SHP77 treated with DMSO at 0.1 percent for 48 hours (cell line): Measurements from ENCODE around the gene SMAD3.
"Not testable (repeated sequence)": the region's sequence is repeated elsewhere in the genome, so short reads cannot be mapped to it uniquely, and the experiment has no call there.

Experiments
- DNase-seq: peaks from one replicate; lab custom pipeline; 2025; lab: John Stamatoyannopoulos, UW

Gene SMAD3

DNA sequence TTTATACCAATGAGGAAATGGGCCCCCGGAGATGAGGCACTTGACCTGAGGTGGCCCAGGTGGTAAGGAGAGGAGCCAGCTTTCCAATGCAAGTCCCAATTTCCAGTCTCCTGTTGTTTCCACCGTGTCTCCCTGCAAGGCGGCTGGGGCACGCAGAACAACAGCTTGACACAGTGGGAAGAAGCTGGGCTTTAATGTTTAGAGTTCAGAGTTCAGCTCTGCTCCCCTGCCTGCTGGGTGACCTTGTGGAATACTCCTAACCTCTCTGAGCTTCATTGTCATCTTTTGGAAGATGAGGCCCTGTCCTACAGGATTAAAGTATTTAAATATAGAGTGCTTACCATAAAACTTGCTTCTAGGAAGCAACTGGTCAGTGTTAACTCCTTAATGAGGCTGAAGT lies 80.3 kb downstream of the SMAD3 start:
- DNase-seq, result no peak

DNA sequence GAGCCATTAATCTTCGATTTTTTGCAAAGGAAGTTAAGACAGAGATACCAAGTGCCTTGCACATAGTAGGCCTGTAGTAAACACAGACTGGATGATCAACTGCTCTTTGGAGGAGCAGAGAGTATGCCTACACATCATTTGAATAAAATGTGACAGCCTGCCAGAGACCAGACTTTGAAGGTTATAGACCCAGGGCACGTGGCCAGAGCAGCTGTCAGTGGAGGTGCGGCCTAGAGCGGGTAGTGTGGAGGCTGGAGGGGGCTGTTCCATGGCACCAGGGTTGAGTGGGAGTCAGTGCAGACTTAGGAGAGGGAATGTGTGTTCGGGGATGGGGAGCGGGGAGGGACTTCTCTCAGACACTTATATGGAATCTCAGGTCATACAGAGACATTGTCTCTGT lies 80.8 kb downstream of the SMAD3 start:
- no peak for DNase-seq

GRCh38 chr15:67146875-67147381 lies 81.5 kb downstream of the SMAD3 start:
- DNase-seq, result no peak

DNA sequence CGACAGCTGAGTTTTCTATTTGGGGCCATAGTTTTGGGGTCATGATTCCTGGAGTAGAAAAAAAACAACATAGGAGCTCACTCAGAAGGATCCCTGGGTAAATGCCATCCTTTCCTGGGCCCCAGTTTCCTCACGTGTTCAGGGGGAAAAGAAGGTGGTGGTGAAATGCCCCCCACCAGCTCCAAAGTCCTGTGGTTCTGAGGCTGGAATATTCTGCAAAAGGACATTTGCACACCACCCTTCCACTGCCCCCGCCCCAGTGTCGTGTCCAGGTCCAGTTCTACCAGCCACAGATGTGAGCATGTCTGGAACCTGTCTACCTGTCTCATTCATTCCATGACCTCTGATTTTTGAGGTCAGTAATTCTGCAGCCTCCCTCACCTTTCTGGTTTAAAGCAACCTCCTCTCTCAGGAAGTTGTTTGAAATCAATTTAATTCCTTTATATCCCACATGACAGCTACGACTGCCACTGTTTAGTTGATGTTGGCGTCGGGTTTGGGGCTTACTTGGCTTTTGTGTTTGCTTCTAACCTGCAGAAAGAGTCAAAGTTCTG lies 82.1 kb downstream of the SMAD3 start:
- DNase-seq, result no peak

GRCh38 chr15:67148196-67148701 lies 82.8 kb downstream of the SMAD3 start:
- no peak for DNase-seq

DNA sequence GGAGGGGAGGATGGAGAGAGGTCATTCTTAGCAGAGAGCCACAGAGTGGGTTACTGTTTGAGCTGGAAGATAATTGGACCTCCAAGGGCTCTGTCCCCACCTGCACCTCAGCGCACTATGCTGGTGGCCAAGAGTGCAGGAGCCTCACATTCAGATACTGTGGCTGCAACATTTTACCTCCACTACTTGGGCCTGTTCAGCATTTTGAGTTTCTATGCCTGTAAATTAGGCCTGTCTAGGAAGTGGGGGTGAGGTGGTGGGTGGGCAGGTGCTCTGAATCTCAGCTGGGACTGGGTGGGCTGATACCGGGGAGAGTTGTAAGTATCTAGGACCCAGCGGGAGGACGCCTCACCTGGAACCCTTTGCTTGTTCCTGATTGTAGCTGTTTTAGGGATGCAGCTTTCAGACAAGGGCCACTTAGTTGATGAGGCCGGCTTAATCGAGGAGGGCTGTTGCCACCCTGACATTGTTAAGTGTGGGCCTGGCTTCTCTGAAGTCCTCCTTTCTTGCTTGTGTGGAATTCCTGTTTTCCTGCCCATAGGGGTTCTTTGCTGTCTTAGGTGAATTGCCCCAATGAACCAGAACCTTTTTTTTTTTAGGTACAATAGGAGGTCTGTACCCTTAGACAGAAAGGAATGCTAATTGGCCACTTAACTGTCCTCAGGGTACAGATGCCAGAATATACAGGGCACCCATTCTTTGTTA lies 83.8 kb downstream of the SMAD3 start:
- DNase-seq, result no peak

DNA sequence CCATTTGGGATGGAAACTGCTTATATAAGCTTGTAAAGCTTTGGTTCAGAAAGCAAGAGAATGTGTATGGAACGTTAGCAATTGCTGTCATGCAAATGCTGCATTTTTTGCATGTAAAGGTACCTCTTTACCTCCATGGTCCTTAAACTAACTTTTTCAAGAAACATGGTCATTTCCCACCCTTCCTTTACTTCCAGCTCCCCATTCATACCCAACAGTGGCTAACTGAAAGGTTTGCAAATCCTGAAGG lies 84.3 kb downstream of the SMAD3 start:
- no peak for DNase-seq

DNA sequence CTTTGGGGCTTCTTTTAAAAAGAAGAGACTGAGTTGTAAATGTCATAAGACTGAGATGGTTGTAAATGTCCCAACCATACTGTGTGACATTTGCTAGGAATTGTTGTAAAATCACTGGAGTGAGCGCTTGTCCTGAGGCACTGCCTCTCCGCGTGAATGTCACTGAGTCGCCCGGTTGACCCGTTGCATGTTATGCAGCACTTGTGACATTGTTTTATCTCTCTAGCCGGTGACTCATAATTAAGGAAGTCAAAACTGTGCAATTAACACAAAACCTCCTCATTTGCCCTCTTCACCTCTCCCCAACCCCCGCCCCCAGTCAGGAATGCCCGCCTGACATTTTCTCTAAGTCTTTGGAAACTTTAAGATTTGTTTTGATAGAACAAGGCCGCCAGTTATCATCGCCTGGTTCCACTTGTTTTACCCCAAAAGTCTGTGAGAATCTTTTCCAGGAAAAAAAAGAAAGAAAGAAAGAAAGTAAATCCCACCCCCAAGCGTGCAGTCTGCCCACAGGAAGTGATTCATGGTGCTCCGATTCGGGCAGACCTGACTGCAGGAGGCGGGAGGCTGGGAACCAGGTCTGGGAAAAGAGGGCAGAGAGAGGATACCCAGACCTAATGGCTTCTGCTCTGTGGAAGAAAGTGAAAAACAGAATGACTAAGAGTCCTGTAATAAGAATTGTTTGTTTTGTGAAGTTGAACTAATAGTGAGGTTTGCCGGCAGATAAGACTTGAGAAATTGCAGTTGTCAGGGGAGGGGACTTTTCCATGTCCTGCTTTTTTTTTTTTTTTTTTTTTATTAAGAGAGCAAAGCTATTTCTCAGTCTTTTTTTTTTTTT lies 84.8 kb downstream of the SMAD3 start:
- no peak for DNase-seq

DNA sequence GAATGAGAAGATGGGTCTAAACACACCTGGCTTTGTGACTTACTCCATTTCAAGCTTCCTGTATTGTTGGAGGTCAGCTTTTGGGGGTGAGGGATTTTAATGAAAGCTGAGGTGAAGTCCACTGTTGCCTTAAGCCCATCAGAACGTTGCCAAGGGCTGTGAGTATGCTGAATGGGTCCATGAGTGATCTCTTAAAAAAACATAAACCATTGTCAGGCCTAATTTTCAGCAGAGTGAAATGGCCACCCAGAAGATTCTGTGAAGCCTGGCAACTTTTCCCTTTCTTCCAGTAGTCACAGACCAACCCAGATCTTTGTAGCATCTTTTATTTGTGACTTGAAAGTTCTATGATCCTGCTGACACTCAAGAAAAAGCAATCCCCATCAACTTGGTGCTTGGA lies 87.0 kb downstream of the SMAD3 start:
- DNase-seq, result no peak

DNA sequence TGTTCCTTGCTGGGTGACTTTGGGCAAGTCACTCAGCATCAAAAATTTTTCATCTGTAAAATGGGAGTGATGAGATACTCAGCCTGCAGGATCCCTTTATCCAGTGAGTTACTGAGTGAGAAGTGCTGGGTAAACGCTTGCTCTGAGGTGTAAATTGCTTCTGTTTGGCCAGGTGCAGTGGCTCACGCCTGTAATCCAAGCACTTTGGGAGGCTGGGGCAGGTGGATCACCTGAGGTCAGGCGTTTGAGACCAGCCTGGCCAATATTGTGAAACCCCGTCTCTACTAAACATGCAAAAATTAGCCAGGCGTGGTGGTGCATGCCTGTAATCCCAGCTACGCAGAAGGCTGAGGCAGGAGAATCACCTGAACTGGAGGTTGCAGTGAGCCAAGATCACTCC lies 87.6 kb downstream of the SMAD3 start:
- DNase-seq, result not testable (repeated sequence)

GRCh38 chr15:67154249-67154648 lies 88.8 kb downstream of the SMAD3 start:
- DNase-seq, result no peak

GRCh38 chr15:67156426-67156825 lies 91.0 kb downstream of the SMAD3 start:
- DNase-seq, result no peak

- no peak for DNase-seq
Observed at GRCh38 chr15:67156834-67157233, 91.4 kb downstream of the SMAD3 start.

DNA sequence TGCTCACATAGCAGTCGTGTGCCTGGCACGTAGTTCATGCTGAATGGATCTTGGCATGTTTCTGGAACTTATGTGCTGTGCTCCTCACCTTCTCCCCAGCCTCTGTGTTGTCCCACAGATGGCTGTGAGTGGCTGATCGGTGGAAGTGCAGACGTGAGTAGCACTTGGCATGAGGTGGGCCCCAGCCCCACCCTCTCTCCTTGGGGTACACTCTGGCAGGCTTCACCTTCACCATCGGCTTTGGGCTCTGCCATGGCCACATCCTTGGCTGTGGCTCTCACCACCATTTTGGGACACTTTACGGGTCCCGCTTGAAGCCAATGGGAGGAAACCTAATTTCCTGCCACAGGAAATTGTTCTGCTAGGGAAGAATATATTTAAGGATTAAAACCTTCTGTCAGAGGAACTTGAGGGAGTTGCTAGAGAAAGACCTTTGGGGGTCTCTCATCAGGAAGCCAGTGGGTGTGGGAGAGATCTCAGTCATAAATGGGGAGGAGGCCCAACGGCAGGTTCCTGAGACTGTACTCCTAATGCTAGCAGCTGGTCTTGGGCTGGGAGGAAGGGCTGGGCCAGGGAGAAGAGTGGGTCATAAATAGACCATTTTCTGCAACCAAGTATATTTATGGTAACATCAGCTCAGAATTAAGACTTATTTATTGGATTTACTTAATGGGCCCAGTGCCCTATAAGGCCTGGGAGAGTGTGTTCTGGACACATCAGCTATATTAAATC lies 92.3 kb downstream of the SMAD3 start:
- DNase-seq, result no peak

DNA sequence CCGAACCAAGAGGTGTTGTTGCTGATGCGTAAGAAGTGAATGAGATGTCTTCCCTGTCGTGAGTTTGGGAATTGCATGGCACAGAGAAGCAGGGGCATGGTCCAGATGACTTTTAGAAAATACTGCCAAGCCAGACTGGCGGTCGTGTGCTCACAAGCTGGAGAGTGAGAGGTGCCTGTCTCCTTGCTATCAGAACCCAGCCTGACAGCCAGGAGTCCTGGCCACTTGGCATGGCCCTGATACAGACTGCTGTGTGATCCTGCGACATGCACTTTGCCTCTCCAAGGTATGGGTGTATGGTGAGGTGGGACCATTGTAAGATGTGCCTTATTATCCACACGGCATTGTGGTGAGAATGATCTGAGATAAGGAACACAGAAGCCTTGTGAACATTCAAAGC lies 93.0 kb downstream of the SMAD3 start:
- no peak for DNase-seq

GRCh38 chr15:67161412-67161811 lies 96.0 kb downstream of the SMAD3 start:
- DNase-seq, result no peak

DNA sequence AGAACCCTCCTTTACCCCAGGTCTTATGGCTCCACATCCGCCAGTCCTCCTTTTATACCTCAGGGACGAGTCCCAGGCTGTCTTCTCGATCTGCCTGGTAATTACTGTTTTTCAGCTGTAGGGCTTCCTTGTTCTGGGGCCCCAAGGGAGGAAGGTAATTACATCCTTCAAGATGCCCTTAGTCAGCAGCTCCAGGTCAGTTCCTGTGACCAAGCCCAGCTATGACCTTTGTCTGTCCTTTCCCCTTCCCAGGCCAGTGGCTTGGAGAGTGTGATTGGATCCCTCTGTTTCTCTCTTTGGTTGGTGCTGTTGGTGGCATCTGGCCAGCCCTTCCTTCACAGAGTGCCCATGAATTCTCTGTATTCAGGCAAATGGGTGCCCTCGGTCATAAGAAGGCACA lies 96.5 kb downstream of the SMAD3 start:
- no peak for DNase-seq

- DNase-seq, result no peak
Observed at GRCh38 chr15:67163180-67163579, 97.8 kb downstream of the SMAD3 start.

- DNase-seq, result no peak
Observed at GRCh38 chr15:67164401-67164791, 99.0 kb downstream of the SMAD3 start.

GRCh38 chr15:67164811-67165253 lies 99.4 kb downstream of the SMAD3 start:
- DNase-seq, result no peak

DNA sequence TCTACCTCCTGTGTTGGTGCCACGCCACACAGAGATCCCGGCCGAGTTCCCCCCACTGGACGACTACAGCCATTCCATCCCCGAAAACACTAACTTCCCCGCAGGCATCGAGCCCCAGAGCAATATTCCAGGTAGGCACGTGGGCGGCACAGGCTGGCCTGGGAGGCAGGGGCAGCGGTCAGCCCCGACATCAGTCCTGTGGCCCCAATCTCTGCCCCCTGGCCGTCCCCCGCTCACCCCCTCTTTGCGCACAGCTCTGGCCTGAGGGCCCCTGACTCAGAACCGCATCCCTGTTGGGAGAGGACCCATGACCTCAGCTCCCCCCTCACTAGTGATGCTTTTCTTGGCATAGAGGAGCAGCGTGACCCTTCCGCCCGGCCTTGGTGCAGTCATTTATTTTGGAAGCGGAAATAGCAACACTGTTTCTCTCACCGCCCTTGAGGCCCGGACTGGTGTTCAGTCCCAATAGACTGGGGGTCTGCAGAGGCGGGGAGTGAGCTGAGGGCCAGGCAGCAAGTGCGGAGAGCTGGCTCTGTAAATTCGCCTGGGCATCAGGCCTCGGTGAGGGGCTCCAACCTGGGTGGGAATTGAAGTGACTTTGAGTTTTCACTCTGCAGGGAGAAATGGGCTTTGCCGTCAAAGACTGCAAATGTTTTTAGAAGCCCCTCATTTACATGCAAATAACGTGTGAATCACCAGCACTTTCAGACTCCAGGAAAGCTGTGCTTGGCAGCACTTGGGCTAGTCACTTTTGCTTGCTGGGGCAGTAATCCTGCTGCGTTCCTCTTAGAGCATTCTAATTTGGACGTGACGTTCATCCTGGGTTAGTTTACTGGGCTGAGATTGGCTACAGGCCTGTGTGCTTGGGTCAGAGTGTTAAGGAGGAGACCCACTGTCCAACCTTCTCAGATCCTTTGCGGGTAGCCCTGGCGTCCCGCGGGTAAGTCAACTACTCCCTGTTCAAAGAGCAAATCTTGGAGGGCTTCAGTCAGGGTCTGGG lies 100.2 kb downstream of the SMAD3 start:
- no peak for DNase-seq
